ENCODE measurements around the gene TRRAP. TPM values are rescaled to one million over a fixed set of nuclear protein-coding genes. Genes with fewer than 3 reads are reported as not detected.

Gene TRRAP
- total RNA-seq, 1 experiment from 2014 or later: 17.0 TPM

- no peak for DNase-seq (ENCODE audit: extremely low read depth, low read depth)
Measured at GRCh38 chr7:99021941-99022560, 143.7 kb downstream of the TRRAP start.

DNA sequence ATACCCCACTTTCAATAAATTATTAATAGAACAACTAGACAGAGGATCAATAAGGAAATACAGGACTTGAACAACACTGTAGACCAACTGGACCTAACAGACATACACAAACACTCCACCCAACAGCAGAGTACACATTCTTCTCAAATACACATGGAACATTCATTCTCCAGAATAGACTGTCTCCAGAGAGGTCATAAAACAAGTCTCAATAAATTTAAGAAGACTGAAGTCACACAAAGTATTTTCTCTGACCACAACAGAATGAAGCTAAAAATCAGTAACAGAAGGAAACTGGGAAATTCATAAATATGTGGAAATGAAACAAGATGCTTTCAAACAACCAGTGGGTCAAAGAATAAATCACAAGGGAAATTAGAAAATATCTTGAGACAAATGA is 145.7 kb downstream of the TRRAP start:
- DNase-seq (ENCODE audit: extremely low read depth, low read depth): no peak

DNA sequence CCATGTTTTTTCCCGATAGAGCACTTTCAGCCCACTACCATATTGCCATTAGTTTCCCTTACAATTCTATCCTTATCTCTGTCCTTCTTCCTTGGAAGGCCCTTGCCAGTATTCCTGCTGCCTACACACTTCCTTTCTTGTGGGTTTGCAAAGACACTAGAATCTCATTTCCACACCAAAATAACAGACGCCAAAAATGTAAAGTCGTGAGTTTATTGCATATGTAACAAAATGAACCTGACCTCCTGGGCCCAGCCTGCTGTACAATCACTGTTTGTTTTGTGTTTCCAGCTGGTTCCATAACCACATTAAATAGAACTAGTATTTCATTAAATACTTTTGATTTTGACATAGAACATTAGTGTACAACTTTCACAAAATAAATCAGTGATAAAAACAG is 148.9 kb downstream of the TRRAP start:
- no peak for DNase-seq (ENCODE audit: extremely low read depth, low read depth)

DNA sequence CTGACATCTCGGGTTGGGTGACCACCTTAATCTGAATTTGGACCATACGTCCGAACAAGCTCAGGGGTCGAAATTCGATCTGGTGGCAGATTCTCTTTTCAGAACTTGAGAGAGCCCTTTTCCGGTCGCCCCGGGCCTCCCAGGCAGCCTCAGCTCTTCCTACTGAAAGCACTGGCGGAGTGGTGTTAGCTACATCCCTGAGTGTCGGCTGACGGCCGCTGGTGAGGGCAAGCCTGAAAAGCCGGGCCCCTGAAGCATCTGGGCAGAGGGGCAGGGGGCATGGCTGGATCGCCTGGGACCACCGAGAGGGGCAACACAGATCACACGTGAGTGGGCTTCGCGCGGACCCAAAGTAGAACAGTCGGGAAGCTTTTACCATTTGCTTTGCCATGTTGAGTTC is 149.5 kb downstream of the TRRAP start:
- DNase-seq (ENCODE audit: extremely low read depth, low read depth): no peak

- no peak for DNase-seq (ENCODE audit: extremely low read depth, low read depth)
Measured at GRCh38 chr7:99028261-99028973, 150.1 kb downstream of the TRRAP start.

GRCh38 chr7:99029466-99030435 is 151.4 kb downstream of the TRRAP start:
- no peak for DNase-seq (ENCODE audit: extremely low read depth, low read depth)

DNA sequence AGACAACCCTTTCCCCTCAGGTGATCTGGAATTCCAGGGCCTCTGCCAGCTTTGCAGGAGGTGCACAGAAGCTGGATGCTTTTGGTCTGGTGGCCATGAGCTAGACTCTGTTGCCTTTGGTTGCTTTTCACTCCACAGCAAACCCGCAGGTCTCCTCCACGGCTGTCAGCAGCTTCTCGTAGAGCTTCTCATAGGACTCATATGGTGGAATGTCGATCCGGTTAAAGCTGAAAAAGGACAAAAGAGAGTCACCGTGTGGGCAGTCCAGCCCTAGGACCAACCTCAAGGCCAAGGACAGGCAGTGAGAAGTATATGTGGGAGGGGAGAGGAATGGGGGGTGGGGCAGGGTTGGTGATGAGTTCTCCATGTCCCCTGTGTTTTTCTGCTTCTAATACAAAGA is 152.1 kb downstream of the TRRAP start:
- DNase-seq (ENCODE audit: extremely low read depth, low read depth): no peak

- DNase-seq (ENCODE audit: extremely low read depth, low read depth): no peak
Measured at GRCh38 chr7:99030951-99031350, 152.6 kb downstream of the TRRAP start.

DNA sequence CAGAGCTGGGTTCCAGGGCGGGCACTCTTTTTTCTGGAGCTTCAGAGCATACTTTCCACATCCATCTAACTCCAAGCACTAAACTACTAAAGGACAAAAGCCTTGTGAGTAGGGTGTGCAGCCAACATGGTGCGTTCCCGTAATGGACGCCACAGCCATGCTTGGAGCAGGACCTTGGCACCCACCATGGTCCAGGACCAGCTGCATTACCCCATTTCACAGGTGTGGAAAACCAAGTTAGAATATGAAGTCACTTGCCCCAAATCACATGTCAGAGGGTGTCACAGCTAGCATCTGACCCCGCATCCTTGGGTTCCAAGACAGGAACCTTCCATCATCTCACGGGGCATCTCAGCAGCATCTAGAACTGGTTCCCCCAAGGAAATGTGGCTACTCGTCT is 153.2 kb downstream of the TRRAP start:
- DNase-seq (ENCODE audit: extremely low read depth, low read depth): no peak

DNA sequence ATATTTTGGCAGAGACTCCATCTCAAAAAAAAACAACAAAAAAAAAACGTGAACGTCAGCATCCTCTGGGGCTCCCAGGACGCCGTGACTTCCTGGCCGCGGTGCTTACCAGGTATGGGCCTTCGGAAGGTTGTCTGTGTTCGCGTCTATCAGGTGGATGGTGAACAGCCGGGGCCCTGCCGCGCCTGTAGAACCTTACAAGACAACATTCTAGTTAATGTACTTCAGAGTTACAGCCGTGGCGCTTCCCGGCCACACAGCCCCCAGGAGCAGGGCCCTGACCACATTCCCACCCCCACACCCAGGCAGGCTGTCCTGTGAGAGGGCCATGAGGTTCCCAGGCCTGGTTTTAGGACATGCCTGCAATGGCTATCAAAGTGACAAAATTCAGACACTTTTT is 154.6 kb downstream of the TRRAP start:
- no peak for DNase-seq (ENCODE audit: extremely low read depth, low read depth)

- DNase-seq (ENCODE audit: extremely low read depth, low read depth): no peak
Measured at GRCh38 chr7:99033765-99034164, 155.4 kb downstream of the TRRAP start.

DNA sequence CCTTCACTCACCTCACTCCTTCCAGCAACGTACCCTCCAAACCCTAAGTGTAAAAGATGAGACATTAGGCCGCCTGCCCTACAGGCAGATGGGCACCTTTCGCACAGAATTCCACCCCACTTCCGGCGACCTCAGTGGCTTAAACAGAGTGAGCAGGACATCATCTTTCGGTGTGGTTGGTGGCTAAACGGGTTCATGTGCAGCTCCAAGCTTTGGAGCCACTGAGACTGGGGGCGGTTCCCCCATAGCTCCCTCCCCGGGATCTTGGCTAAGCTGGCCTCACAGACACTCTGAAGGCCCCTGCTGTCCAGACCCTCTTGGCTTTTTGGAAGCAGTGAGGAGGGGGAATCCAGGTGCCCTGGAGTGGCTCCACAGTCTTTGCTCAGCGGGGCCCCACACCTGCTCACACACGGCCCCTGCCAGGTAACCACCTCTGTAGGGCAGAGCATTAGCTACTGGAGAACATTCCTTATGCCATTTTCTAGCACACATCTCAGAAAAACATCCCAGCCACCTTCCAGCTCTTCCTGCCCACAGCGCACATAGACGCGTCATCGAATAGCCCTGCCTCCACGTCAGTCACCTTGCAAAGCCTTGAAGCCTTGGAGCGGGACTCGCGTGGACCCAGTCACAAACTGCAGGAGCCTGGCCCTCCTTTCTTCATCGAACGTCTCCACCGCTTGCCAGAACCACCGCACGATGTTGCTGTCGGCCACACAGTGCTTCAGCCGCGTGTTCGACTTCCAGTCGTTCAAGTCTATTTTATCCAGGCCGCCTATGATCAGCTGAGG is 156.8 kb downstream of the TRRAP start:
- no peak for DNase-seq (ENCODE audit: extremely low read depth, low read depth)

DNA sequence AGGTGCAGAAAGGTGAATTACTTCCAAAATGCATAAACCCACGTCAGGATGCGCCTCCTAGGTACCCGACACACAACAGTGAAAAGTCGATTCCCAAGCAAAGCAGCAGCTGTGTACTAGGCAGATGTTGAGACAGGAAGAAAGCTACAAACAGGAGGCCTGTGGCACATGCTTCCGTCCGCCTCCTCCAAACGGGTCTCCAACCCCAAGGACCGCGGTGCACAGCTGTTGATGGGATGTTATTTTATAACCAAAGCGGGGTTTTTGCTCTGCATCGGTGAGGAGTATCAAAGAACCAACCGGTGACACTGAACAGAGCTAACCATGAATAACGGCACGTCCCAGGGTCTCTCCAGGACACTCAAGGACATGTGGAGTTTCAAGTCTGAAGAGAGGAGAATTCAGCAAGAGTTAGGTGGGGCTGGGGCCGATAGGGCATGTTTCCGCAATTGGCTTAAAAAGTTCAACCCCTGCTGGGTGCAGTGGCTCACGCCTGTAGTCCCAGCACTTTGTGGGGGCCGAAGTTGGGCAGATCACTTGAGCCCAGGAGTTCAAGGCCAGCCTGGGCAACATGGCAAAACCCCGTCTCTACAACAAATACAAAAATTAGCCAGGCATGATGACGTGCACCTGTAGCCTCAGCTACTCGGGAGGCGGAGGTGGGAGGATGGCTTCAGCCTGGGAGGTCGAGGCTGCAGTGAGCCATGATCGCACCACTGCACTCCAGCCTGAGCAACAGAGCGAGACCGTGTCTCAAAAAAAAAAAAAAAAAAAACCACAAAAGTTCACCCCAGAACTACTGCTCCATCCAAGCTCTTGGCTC is 157.6 kb downstream of the TRRAP start:
- DNase-seq (ENCODE audit: extremely low read depth, low read depth): no peak

GRCh38 chr7:99036546-99037111 is 158.3 kb downstream of the TRRAP start:
- peak; percentile 5 for DNase-seq (ENCODE audit: extremely low read depth, low read depth)

GRCh38 chr7:99037327-99037940 is 159.1 kb downstream of the TRRAP start:
- DNase-seq (ENCODE audit: extremely low read depth, low read depth): no peak

DNA sequence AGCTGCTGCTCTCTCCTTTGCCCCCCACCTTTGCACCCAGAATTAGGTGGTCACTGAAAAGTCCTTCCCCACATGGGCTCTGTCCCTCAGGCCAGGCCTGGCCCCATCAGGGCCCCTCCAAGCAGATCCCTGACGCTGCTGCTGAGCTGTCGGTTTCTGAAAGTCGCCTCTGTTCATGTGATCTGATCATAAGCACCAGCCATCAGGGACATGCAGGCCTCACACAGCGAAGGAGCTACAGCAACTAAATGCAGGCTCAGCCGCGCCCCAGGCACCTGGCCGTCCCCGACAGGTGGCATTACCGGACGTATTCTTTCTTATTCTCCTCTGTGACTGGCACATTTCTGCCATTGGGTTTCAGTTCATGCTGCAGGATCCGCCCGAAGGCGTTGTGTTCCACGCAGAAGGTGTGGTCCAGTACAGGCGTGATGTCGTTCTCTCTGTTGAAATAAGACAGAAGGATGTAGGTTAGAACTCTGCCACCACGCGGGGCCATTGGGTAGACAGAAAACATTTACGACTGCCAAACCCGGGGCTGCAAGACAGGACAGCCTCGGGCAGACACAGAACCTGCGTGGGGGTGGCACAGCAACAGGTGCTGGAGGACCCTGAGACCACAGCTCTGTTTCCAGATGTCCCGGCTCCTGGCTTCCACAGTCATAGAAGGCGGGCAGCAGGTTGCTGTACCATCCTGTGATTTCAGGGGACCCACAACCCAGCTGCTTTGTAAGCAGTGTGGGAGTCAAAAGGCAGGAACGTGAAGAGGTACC is 159.9 kb downstream of the TRRAP start:
- DNase-seq (ENCODE audit: extremely low read depth, low read depth): no peak

GRCh38 chr7:99039384-99039891 is 161.1 kb downstream of the TRRAP start:
- DNase-seq (ENCODE audit: extremely low read depth, low read depth): no peak
